HepG2 (cell line): ENCODE data around the gene RACGAP1. TPM values are rescaled to one million over a fixed set of nuclear protein-coding genes. Genes with fewer than 3 reads are reported as not detected.
A peak's percentile ranks its signal among the peaks of the same experiment; 100 is the strongest.

Source experiments
- CEBPB ChIP-seq: IDR thresholded peaks from 2 replicates; pipeline ENCODE4 v1.6.1; 2011; ENCODE audit warnings: low read depth, low read length, improper control_type of control experiment, borderline replicate concordance
- GATAD1 ChIP-seq: IDR thresholded peaks from 2 replicates; pipeline ENCODE4 v1.6.1; 2016; ENCODE audit warnings: missing genetic modification reagents, missing compliant biosample characterization
- GTF3A ChIP-seq: sonication (generic); formaldehyde crosslinking; conservative IDR thresholded peaks from 2 replicates; pipeline ENCODE4 v1.4.0; 2020; ENCODE audit warnings: mild to moderate bottlenecking, missing genetic modification reagents
- IRF2 ChIP-seq: IDR thresholded peaks from 2 replicates; pipeline ENCODE4 v1.6.1; 2018; ENCODE audit warnings: missing genetic modification reagents, missing compliant biosample characterization
- LRRFIP1 ChIP-seq: sonication (generic); formaldehyde crosslinking; conservative IDR thresholded peaks from 2 replicates; pipeline ENCODE4 v1.4.0; 2020; ENCODE audit warnings: missing genetic modification reagents
- MAFK ChIP-seq, 2 experiments: IDR thresholded peaks in 1 of 2; conservative IDR thresholded peaks in 1 of 2; 2 replicates each; pipeline ENCODE4 v1.6.1; 2011; ENCODE audit warnings: improper control_type of control experiment in 2 of 2, low read length in 2 of 2
- MXD1 ChIP-seq: sonication (generic); formaldehyde crosslinking; IDR thresholded peaks from 2 replicates; pipeline ENCODE4 v1.4.0; 2020; ENCODE audit warnings: mild to moderate bottlenecking, missing genetic modification reagents
- SAP130 ChIP-seq: IDR thresholded peaks from 2 replicates; pipeline ENCODE4 v1.6.1; 2016; ENCODE audit warnings: low read depth
- SMC3 ChIP-seq: IDR thresholded peaks from 2 replicates; pipeline ENCODE4 v1.6.1; 2011; ENCODE audit warnings: low read length, improper control_type of control experiment
- STAG1 ChIP-seq: sonication (generic); formaldehyde crosslinking; IDR thresholded peaks from 2 replicates; pipeline ENCODE4 v1.4.0; 2020; ENCODE audit warnings: missing genetic modification reagents
- STAT5B ChIP-seq: sonication (generic); formaldehyde crosslinking; IDR thresholded peaks from 2 replicates; pipeline ENCODE4 v1.4.0; 2020; ENCODE audit warnings: missing genetic modification reagents
- ZBTB37 ChIP-seq: sonication (generic); formaldehyde crosslinking; IDR thresholded peaks from 2 replicates; pipeline ENCODE4 v1.4.0; 2020; ENCODE audit warnings: mild to moderate bottlenecking, missing genetic modification reagents
- ZNF317 ChIP-seq: sonication (generic); formaldehyde crosslinking; IDR thresholded peaks from 2 replicates; pipeline ENCODE4 v1.5.0; 2020; ENCODE audit warnings: mild to moderate bottlenecking, missing genetic modification reagents
- ZNF33B ChIP-seq: sonication (generic); formaldehyde crosslinking; IDR thresholded peaks from 2 replicates; pipeline ENCODE4 v1.5.1; 2020; ENCODE audit warnings: mild to moderate bottlenecking, missing genetic modification reagents
- polyA plus RNA-seq, 8 experiments: library from polyadenylated mRNA; depleted of rRNA in 3 of 8; stranded (reverse) in 7 of 8; unstranded in 1 of 8; fragments of >200 nt; fragmentation: Illumina TruSeq in 4 of 8; extraction: Trizol in 4 of 8; gene quantifications; 2 replicates each; pipeline versions ENCODE4 v1.2.1 to v1.2.3, GENCODE V29; 2011 to 2016; ENCODE audit warnings: low read depth in 4 of 8, missing spikeins in 1 of 8, mixed read lengths in 1 of 8; ENCODE audit not compliant: insufficient read depth in 1 of 8
- total RNA-seq, 5 experiments: library from RNA; depleted of rRNA; stranded (reverse); fragments of >200 nt; fragmentation: Illumina TruSeq; extraction: Trizol; gene quantifications; 2 replicates each; pipeline ENCODE4 v1.2.3, GENCODE V29; 2016; ENCODE audit warnings: low read depth in 1 of 5
- TF ChIP-seq, protein P1 (sequence below): sonication (generic); formaldehyde crosslinking; IDR thresholded peaks from 2 replicates; pipeline ENCODE4 v1.4.0; 2020; ENCODE audit warnings: missing genetic modification reagents
- TF ChIP-seq, protein P2 (sequence below): sonication (generic); formaldehyde crosslinking; IDR thresholded peaks from 2 replicates; pipeline ENCODE4 v1.4.0; 2020; ENCODE audit warnings: missing genetic modification reagents, borderline replicate concordance
- TF ChIP-seq, protein P3 (sequence below): IDR thresholded peaks from 2 replicates; pipeline ENCODE4 v1.6.1; 2016; ENCODE audit warnings: control low read depth
- TF ChIP-seq, protein P4 (sequence below): IDR thresholded peaks from 2 replicates; pipeline ENCODE4 v1.6.1; 2016; ENCODE audit warnings: missing compliant biosample characterization, missing genetic modification reagents, borderline replicate concordance

The RACGAP1 gene
- total and polyA plus RNA-seq, 2 of the 13 experiments (the other 11 are each of a cell fraction or from before 2014, with no cell fraction given) = 16.7 to 57.9 TPM

DNA sequence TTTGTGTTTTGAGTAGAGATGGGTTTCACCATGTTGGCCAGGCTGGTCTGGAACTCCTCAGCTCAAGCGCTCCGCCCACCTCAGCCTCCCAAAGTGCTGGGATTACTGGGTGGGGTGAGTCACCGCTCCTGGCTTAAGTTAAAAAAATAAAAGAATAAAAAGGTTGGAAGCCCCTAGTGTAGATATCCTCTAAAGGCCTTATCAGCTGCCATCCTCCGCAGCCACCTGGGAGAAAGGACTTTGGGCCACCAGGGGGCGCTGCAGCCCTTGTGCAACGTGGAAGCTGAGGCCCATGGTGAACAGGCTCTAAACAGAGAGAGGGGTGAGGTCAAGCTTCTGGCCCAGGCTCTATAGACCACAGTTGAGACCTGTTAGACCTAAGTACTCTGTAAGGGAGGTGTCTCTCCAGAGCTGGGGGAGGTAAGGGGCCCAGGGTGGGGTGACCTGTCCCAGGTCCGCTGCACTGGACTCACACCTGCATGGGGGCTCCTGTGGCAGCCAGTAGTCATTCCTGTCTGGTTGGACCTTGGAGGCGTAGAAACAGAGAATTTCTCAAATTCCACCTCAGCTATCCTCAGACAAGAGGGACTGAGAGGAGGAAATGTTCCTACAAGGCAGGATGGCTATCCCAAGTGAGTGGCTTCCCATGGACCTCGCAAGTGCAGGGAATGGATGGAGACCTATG lies 14.0 kb upstream of the RACGAP1 start (continued):
- TF ChIP-seq, protein P1, sequence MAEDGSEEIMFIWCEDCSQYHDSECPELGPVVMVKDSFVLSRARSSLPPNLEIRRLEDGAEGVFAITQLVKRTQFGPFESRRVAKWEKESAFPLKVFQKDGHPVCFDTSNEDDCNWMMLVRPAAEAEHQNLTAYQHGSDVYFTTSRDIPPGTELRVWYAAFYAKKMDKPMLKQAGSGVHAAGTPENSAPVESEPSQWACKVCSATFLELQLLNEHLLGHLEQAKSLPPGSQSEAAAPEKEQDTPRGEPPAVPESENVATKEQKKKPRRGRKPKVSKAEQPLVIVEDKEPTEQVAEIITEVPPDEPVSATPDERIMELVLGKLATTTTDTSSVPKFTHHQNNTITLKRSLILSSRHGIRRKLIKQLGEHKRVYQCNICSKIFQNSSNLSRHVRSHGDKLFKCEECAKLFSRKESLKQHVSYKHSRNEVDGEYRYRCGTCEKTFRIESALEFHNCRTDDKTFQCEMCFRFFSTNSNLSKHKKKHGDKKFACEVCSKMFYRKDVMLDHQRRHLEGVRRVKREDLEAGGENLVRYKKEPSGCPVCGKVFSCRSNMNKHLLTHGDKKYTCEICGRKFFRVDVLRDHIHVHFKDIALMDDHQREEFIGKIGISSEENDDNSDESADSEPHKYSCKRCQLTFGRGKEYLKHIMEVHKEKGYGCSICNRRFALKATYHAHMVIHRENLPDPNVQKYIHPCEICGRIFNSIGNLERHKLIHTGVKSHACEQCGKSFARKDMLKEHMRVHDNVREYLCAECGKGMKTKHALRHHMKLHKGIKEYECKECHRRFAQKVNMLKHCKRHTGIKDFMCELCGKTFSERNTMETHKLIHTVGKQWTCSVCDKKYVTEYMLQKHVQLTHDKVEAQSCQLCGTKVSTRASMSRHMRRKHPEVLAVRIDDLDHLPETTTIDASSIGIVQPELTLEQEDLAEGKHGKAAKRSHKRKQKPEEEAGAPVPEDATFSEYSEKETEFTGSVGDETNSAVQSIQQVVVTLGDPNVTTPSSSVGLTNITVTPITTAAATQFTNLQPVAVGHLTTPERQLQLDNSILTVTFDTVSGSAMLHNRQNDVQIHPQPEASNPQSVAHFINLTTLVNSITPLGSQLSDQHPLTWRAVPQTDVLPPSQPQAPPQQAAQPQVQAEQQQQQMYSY (CRISPR knock-in tag) = no peak
- TF ChIP-seq MXD1 (CRISPR knock-in tag) (no peak), SMC3 (peak; percentile 67), LRRFIP1 (CRISPR knock-in tag) (no peak), STAT5B (CRISPR knock-in tag) (no peak), ZBTB37 (no peak), STAG1 (CRISPR knock-in tag) (peak; percentile 66), MAFK (conservative IDR thresholded peaks at IDR 0.05 in 1 of 2, IDR thresholded peaks at IDR 0.05 in 1 of 2; ENCODE audit: low read length in 2 of 2) (no peak), SAP130 (0 out of 2 replicates have a peak, but pooled peaks have one; percentile 14), ZNF33B (CRISPR knock-in tag) (no peak), ZNF317 (CRISPR knock-in tag) (no peak), GTF3A (CRISPR knock-in tag) (no peak), IRF2 (CRISPR knock-in tag) (no peak), CEBPB (peak; percentile 55), GATAD1 (CRISPR knock-in tag) (no peak)
- TF ChIP-seq, protein P2, sequence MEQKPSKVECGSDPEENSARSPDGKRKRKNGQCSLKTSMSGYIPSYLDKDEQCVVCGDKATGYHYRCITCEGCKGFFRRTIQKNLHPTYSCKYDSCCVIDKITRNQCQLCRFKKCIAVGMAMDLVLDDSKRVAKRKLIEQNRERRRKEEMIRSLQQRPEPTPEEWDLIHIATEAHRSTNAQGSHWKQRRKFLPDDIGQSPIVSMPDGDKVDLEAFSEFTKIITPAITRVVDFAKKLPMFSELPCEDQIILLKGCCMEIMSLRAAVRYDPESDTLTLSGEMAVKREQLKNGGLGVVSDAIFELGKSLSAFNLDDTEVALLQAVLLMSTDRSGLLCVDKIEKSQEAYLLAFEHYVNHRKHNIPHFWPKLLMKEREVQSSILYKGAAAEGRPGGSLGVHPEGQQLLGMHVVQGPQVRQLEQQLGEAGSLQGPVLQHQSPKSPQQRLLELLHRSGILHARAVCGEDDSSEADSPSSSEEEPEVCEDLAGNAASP (CRISPR knock-in tag) = 0 out of 2 replicates have a peak, but pooled peaks have one; percentile 22
- TF ChIP-seq, protein P3, sequence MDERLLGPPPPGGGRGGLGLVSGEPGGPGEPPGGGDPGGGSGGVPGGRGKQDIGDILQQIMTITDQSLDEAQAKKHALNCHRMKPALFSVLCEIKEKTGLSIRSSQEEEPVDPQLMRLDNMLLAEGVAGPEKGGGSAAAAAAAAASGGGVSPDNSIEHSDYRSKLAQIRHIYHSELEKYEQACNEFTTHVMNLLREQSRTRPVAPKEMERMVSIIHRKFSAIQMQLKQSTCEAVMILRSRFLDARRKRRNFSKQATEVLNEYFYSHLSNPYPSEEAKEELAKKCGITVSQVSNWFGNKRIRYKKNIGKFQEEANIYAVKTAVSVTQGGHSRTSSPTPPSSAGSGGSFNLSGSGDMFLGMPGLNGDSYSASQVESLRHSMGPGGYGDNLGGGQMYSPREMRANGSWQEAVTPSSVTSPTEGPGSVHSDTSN (CRISPR knock-in tag) = no peak
- TF ChIP-seq, protein P4, sequence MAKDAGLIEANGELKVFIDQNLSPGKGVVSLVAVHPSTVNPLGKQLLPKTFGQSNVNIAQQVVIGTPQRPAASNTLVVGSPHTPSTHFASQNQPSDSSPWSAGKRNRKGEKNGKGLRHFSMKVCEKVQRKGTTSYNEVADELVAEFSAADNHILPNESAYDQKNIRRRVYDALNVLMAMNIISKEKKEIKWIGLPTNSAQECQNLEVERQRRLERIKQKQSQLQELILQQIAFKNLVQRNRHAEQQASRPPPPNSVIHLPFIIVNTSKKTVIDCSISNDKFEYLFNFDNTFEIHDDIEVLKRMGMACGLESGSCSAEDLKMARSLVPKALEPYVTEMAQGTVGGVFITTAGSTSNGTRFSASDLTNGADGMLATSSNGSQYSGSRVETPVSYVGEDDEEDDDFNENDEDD = no peak
